Stimulated activated CD8-positive, alpha-beta memory T cell treated with anti-CD3 and anti-CD28 coated beads, Interleukin-7, amount 100 ng/mL, for 24 hours (primary cell): Measurements from ENCODE around the gene BCL3.

Experiments used
- DNase-seq: peaks from one replicate; pipeline ENCODE4 v3.0.0-alpha.2; 2020; ENCODE audit warnings: low read depth

Gene BCL3

DNA sequence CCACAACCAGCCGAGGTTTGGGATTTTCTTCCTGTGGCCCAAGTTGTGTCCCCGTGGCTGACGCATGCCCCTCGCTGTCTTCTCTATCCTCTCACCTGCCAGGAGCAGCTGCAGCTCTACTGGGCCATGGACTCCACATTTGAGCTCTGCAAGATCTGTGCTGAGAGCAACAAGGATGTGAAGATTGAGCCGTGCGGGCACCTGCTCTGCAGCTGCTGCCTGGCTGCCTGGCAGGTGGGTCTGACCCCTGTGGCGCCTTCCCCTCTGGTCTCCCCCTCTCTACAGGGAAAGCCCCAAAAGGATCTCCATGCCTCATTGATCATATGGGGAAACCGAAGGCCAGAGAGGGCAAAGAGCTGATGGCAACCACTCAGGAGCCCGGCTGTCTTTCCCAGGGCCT lies 43.8 kb downstream of the BCL3 start:
- DNase-seq: no peak

DNA sequence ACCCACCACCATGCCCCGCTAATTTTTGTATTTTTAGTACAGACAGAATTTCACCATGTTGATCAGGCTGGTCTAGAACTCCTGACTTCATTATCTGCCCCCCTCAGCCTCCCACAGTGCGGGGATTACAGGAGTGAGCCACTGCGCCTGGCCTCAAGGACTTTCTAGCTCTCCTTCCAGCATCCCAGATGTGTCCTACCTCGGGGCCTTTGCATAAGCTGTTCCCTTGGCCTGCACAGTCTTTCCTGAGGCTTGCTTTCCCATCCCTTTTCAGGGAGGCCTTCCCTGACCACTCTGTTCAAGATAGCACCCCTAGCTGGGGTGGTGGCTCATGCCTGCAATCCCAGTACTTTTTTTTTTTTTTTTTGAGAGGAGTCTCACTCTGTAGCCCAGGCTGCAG lies 46.1 kb downstream of the BCL3 start:
- no peak for DNase-seq

DNA sequence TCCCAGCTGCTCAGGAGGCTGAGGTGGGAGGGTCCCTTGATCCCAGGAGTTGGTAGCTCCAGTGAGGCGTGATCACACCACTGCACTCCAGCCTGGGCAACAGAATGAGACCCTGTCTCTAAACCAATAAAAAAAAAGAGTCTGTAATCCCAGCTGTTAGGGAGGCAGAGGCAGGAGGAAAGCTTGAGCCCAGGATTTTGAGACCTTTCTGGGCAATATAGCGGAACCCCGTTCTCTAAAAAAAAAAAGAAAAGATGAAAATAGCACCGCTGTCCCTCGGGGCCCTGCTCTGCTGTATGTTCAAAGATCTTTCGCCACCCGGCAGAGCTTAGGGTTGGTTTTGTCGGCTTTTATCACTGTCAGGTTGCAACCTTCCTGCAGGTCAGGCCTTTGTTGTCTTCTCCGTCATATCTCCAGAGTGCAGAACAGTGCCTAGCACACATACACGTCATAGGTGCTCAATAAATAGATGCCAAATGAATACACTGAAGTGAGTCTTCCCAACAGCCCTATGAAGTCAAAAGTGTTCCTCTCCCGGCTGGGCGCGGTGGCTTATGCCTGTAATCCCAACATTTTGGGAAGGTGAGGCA lies 47.0 kb downstream of the BCL3 start:
- no peak for DNase-seq

DNA sequence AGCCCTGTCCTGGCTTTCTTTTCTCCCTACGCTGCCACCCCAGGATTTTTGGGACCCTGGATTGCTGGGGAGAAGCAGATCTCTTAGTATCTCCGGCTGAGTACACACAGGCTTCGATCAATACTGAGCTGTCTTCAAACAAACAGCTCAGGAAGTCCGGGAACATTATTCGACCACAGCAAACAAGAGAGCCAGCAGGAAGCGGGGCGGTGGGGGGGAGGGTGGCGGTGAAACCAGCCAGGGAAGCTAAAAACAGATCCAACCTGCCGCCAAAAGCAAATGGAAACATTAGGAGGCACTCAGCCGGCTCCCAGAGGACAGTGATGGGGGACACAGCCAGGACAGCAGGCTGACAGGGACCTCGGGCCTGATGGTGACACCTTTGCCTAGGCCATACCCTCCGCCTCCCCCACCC lies 48.2 kb downstream of the BCL3 start:
- DNase-seq: no peak

GRCh38 chr19:44799627-44800346 lies 51.3 kb downstream of the BCL3 start:
- no peak for DNase-seq

DNA sequence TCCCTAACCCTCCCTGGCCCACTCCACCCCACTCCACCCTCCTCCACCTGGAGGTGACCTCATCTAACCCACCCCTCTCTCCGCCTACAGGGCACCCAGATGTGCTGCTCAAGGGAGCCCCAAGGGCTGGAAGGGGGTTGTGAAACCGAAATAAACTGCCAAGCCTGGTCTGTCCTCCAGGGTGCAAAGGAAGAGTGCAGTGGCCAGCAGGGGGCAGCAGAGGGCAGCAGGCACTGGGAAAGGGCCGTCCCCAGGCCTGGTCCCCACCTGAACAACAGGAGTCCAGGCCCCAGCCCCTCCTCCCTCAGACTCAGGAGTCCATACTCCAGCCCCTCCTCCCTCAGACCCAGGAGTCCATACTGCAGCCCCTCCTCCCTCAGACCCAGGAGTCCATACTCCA lies 52.0 kb downstream of the BCL3 start:
- DNase-seq: peak; percentile 68

DNA sequence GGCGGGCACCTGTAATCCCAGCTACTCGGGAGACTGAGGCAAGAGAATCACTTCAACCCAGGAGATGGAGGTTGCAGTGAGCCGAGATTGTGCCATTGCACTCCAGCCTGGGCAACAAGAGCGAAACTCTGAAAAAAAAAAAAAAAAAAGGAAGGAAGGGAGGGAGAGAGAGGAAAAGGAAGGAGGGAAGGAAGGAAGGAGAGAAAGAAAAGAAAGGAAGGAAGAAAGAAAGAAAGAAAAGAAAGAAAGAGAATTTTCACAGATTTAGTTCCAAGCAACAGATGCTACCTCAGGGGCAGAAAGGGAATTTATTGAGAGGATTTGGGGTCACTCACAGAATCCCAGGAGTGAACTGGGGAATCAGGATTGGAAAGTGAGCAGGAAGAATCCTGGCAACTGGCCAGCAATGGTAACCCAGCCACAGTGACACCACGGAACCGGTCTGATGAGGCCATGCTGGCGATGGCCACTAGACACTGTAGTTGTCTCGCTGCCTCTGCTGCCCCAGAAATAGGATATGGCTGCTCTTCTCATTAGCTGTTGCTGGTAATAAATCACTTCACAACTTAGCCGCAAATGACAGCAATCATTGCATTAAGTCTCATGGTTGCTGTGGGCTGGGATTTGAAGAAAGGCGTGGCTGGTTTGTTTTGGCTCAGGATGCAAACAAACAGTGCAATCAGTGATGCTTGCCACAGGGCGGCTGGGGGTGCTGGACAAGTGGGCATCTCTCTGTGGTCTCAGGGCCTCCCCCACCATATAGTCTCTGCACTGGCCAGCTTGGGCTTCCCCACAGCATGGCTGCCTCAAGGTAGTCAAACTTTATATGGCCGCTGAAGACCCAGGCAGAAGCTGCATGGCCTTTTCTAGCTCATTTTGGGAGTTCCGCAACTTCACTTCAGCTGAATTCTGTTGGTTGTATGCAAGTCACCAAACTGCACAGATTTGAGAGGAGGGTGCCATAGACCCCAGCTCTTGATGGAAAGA lies 55.2 kb downstream of the BCL3 start:
- DNase-seq: no peak

DNA sequence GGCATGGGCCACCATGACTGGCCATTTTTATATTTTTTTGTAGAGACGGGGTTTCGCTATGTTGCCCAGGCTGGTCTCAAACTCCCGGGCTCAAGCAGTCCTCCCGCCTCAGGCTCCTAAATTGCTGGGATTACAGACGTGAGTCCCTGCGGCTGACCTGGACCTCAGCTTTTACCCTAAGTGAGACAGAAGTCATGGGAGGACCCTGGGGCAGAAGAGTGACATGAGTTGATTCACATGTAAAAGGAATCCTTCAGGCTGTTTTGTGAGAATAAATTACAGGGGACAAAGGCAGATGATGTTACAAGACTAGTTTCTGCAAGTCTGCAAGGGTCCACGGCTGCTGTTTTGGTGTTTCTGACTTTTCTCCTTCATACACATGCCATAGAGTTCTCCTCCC lies 57.8 kb downstream of the BCL3 start:
- no peak for DNase-seq

- no peak for DNase-seq
These were observed 58.7 kb downstream of the BCL3 start for GRCh38 chr19:44807162-44807561.

DNA sequence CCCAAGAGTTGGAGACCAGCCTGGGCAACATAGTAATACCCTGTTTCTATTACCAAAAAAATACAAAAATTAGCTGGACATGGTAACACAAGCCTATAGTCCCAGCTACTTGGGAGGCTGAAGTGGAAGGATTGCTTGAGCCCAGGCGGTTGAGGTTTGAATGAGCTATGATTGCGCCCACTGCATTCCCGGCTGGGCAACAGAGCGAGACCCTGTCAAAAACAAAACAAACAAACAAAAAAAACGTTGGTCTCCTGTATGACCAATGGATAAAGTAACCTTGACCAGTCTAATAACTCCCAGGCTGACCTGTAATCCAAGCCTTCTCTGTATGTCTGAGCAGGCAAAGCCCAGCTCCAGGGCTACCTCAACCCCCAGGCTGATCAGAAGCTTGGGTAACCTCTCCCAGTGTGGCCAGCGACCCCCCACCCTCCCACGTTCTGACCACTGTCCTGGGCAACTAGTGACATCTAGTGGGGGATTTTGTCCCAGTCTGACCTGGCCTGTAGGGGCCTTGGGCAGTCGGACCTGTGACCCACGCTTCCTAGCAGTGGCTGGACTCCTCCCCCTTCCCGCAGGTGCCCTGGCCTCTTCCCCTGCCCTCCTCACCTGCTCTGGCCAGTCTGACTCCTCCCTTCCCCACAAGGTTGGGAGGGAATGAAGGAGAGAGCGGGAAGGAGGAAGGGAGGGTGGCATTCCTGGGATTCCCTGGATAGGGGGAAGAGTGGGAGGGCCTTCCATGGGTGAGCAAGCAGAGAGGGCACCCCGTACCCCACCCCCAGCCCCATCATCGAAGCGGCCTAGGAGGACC lies 59.3 kb downstream of the BCL3 start:
- DNase-seq: no peak

GRCh38 chr19:44808463-44809371 lies 60.2 kb downstream of the BCL3 start, which contains the start of gene BCAM:
TSS of gene BCAM (plus strand) at chr19:44809103. CDS start at chr19:44809125, 22 bp downstream.
- DNase-seq: no peak
